ENCODE results near the gene SLMAP. TPM values are rescaled to one million over a fixed set of nuclear protein-coding genes. Genes with fewer than 3 reads are reported as not detected.

SLMAP gene
- total RNA-seq, 1 experiment from 2014 or later = 49.2 TPM

GRCh38 chr3:57797701-57798487 lies 41.8 kb downstream of the SLMAP start:
- POLR2A ChIA-PET = no interaction called here
- DNase-seq (ENCODE audit: low read depth, low spot score) (no peak), ATAC-seq (no peak)
- CTCF ChIA-PET = interaction anchor here (1.4 kb wide), 1 partner anchor 28 kb away, joined by 3 read pairs; no protein-coding TSS in a partner anchor
- Histone ChIP-seq H3K4me1 (ENCODE audit: control insufficient read depth, insufficient read depth, low read length) (peaks cover 18% of the 10 kb centered on the region), H3K9me3 (ENCODE audit: control insufficient read depth, insufficient read depth, low read depth, low read length) (no peaks in the 10 kb centered on the region), H3K36me3 (ENCODE audit: control insufficient read depth, insufficient read depth, low read length) (no peaks in the 10 kb centered on the region), H3K27me3 (ENCODE audit: control insufficient read depth, insufficient read depth, low read length) (no peaks in the 10 kb centered on the region), H3K4me3 (ENCODE audit: low read depth in 2 of 2, low read length in 2 of 2) (no peak overlapping the region), H3K27ac (ENCODE audit: low read length) (no peak overlapping the region)
- no TSS peak for BruUV-seq (replicated peaks)
- TF ChIP-seq POLR2AphosphoS5 (IDR thresholded peaks at IDR 0.05; ENCODE audit: low read depth, low read length) = no peak
- no peak for TF ChIP-seq CTCF (IDR thresholded peaks at IDR 0.05)
- no peak for TF ChIP-seq SIN3A (IDR thresholded peaks at IDR 0.05; ENCODE audit: borderline replicate concordance, insufficient read depth, low read depth, low read length)
- TF ChIP-seq, protein P1, sequence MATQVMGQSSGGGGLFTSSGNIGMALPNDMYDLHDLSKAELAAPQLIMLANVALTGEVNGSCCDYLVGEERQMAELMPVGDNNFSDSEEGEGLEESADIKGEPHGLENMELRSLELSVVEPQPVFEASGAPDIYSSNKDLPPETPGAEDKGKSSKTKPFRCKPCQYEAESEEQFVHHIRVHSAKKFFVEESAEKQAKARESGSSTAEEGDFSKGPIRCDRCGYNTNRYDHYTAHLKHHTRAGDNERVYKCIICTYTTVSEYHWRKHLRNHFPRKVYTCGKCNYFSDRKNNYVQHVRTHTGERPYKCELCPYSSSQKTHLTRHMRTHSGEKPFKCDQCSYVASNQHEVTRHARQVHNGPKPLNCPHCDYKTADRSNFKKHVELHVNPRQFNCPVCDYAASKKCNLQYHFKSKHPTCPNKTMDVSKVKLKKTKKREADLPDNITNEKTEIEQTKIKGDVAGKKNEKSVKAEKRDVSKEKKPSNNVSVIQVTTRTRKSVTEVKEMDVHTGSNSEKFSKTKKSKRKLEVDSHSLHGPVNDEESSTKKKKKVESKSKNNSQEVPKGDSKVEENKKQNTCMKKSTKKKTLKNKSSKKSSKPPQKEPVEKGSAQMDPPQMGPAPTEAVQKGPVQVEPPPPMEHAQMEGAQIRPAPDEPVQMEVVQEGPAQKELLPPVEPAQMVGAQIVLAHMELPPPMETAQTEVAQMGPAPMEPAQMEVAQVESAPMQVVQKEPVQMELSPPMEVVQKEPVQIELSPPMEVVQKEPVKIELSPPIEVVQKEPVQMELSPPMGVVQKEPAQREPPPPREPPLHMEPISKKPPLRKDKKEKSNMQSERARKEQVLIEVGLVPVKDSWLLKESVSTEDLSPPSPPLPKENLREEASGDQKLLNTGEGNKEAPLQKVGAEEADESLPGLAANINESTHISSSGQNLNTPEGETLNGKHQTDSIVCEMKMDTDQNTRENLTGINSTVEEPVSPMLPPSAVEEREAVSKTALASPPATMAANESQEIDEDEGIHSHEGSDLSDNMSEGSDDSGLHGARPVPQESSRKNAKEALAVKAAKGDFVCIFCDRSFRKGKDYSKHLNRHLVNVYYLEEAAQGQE (IDR thresholded peaks at IDR 0.05; ENCODE audit: insufficient read depth in 1 of 2, low read depth in 2 of 2, low read length in 1 of 2) = no peak
- TF ChIP-seq TCF7L2 (IDR thresholded peaks at IDR 0.05; ENCODE audit: low read depth, low read length) = no peak
- in situ Hi-C loops (cut with HindIII; ENCODE audit: low pct_unique_long_range_greater_than_20kb, low sequenced_read_pairs) = no loop called here
- intact Hi-C loops (cut with micrococcal nuclease; ENCODE audit: unreplicated experiment) = no loop called here

- ChIA-PET CTCF (no interaction called here), POLR2A (no interaction called here)
- in situ Hi-C loops (cut with HindIII; ENCODE audit: low pct_unique_long_range_greater_than_20kb, low sequenced_read_pairs) (no loop called here), intact Hi-C loops (cut with micrococcal nuclease; ENCODE audit: unreplicated experiment) (no loop called here)
- TF ChIP-seq TCF7L2 (IDR thresholded peaks at IDR 0.05; ENCODE audit: low read depth, low read length) = no peak
- no peak for TF ChIP-seq CTCF (IDR thresholded peaks at IDR 0.05)
- TF ChIP-seq, protein P1 (IDR thresholded peaks at IDR 0.05; ENCODE audit: insufficient read depth in 1 of 2, low read depth in 2 of 2, low read length in 1 of 2) = no peak
- no peak for TF ChIP-seq POLR2AphosphoS5 (IDR thresholded peaks at IDR 0.05; ENCODE audit: low read depth, low read length)
- no peak for TF ChIP-seq SIN3A (IDR thresholded peaks at IDR 0.05; ENCODE audit: borderline replicate concordance, insufficient read depth, low read depth, low read length)
- H3K27me3 ChIP-seq (ENCODE audit: control insufficient read depth, insufficient read depth, low read length) = no peaks in the 10 kb centered on the region
- BruUV-seq (replicated peaks) = no TSS peak
- no peaks in the 10 kb centered on the region for H3K9me3 ChIP-seq (ENCODE audit: control insufficient read depth, insufficient read depth, low read depth, low read length)
- DNase-seq (ENCODE audit: low read depth, low spot score) (peak; percentile 82), ATAC-seq (peak; percentile 79)
- H3K4me3 ChIP-seq (ENCODE audit: low read depth in 2 of 2, low read length in 2 of 2) = no peak overlapping the region
- no peak overlapping the region for H3K27ac ChIP-seq (ENCODE audit: low read length)
- H3K36me3 ChIP-seq (ENCODE audit: control insufficient read depth, insufficient read depth, low read length) = no peaks in the 10 kb centered on the region
- H3K4me1 ChIP-seq (ENCODE audit: control insufficient read depth, insufficient read depth, low read length) = peaks cover 16% of the 10 kb centered on the region
These were observed 47.6 kb downstream of the SLMAP start for GRCh38 chr3:57803647-57804081.
